C4-2B (cell line): Measurements from ENCODE around the gene ZNF611.
"Not testable (repeated sequence)": the region's sequence is repeated elsewhere in the genome, so short reads cannot be mapped to it uniquely, and the experiment has no call there.

Experiments used
- CTCF ChIP-seq: fragments of 450-650 bp; conservative IDR thresholded peaks from 2 replicates; pipeline ENCODE4 v1.5.1; 2017; ENCODE audit warnings: mild to moderate bottlenecking
- ZFX ChIP-seq: fragments of 450-650 bp; IDR thresholded peaks from 2 replicates; pipeline ENCODE4 v1.6.1; 2017

- not testable (repeated sequence) for TF ChIP-seq CTCF, ZFX
Observed at GRCh38 chr19:52713051-52713450, 21.8 kb downstream of the ZNF611 start.
